GM19023 (cell line): ENCODE results near the gene R3HDM1.

Experiments used
- ATAC-seq: cut with Tn5 transposase; IDR thresholded peaks from one replicate; pipeline ENCODE4 v1.9.1; 2021; ENCODE audit warnings: mild to moderate bottlenecking, moderate library complexity; ENCODE audit not compliant: unreplicated experiment

R3HDM1 gene

GRCh38 chr2:135773319-135773718 lies 242.0 kb downstream of the R3HDM1 start:
- no peak for ATAC-seq

- no peak for ATAC-seq
Observed at GRCh38 chr2:135773917-135774316, 242.6 kb downstream of the R3HDM1 start.
